SK-N-MC (cell line): ENCODE data around the gene NAGA.

Source experiments
- DNase-seq: peaks from one replicate; pipeline ENCODE4 v3.0.0-alpha.2; 2011; ENCODE audit warnings: low read depth, low spot score
- H3K27ac ChIP-seq: fragments of 200-600 bp; sonication (generic); 2 replicates; pipeline ENCODE4 v1.5.1; 2016; ENCODE audit warnings: mixed run types
- H3K36me3 ChIP-seq: fragments of 200-600 bp; sonication (generic); 2 replicates; pipeline ENCODE4 v1.6.1; 2017; ENCODE audit warnings: antibody characterized with exemption, low read length, mixed read lengths; ENCODE audit not compliant: insufficient read depth
- H3K4me3 ChIP-seq: fragments of 200-600 bp; sonication (generic); 2 replicates; pipeline ENCODE4 v1.5.1; 2016
- H3K9ac ChIP-seq: fragments of 200-600 bp; sonication (generic); 2 replicates; pipeline ENCODE4 v1.8.0; 2017; ENCODE audit warnings: mixed run types, mixed read lengths; ENCODE audit not compliant: insufficient read length
- H3K9me3 ChIP-seq: fragments of 200-600 bp; sonication (generic); 2 replicates; pipeline ENCODE4 v1.6.1; 2017; ENCODE audit warnings: low read depth, mild to moderate bottlenecking, antibody characterized with exemption, low read length, moderate library complexity, mixed read lengths
- EZH2 ChIP-seq: fragments of 200-600 bp; sonication (generic); IDR thresholded peaks from one replicate; pipeline ENCODE4 v1.6.1; 2017; ENCODE audit warnings: antibody characterized with exemption
- FOXP2 ChIP-seq: optimal IDR thresholded peaks from 2 replicates; pipeline ENCODE3; 2011; ENCODE audit warnings: mild to moderate bottlenecking, moderate library complexity; ENCODE audit not compliant: insufficient read depth; ENCODE audit errors: extremely low read length, control extremely low read depth
- POLR2AphosphoS5 ChIP-seq: IDR thresholded peaks from 2 replicates; pipeline ENCODE4 v1.6.1; 2012; ENCODE audit warnings: mild to moderate bottlenecking, low read depth, low read length, borderline replicate concordance

NAGA gene

GRCh38 chr22:42033263-42034181 is 37.1 kb downstream of the NAGA start:
- H3K27ac ChIP-seq, result no peak overlapping the region
- no peak overlapping the region for H3K4me3 ChIP-seq
- DNase-seq, result no peak
- no peaks in the 10 kb centered on the region for H3K36me3 ChIP-seq
- H3K9me3 ChIP-seq, result no peaks in the 10 kb centered on the region
- TF ChIP-seq FOXP2, result no peak
- no peak for TF ChIP-seq POLR2AphosphoS5
- no peak for TF ChIP-seq EZH2
- no peak overlapping the region for H3K9ac ChIP-seq

- no peak for TF ChIP-seq EZH2
- no peak for TF ChIP-seq FOXP2
- no peak for TF ChIP-seq POLR2AphosphoS5
- H3K9me3 ChIP-seq, result no peaks in the 10 kb centered on the region
- no peak for DNase-seq
- H3K9ac ChIP-seq, result no peak overlapping the region
- no peaks in the 10 kb centered on the region for H3K36me3 ChIP-seq
- H3K4me3 ChIP-seq, result no peak overlapping the region
- no peak overlapping the region for H3K27ac ChIP-seq
These were observed 43.9 kb downstream of the NAGA start for GRCh38 chr22:42026705-42027104.

GRCh38 chr22:42025421-42025820 is 45.2 kb downstream of the NAGA start:
- no peak for TF ChIP-seq EZH2
- TF ChIP-seq FOXP2, result no peak
- no peak for TF ChIP-seq POLR2AphosphoS5
- no peak overlapping the region for H3K4me3 ChIP-seq
- H3K36me3 ChIP-seq, result no peaks in the 10 kb centered on the region
- H3K9ac ChIP-seq, result no peak overlapping the region
- no peak for DNase-seq
- H3K27ac ChIP-seq, result no peak overlapping the region
- no peaks in the 10 kb centered on the region for H3K9me3 ChIP-seq

- TF ChIP-seq EZH2 (no peak), FOXP2 (no peak), POLR2AphosphoS5 (no peak)
- Histone ChIP-seq H3K4me3 (no peak overlapping the region), H3K27ac (no peak overlapping the region), H3K9ac (no peak overlapping the region), H3K36me3 (no peaks in the 10 kb centered on the region), H3K9me3 (no peaks in the 10 kb centered on the region)
- DNase-seq, result no peak
These were observed 48.3 kb downstream of the NAGA start for GRCh38 chr22:42022162-42022847.

GRCh38 chr22:42021571-42021970 is 49.0 kb downstream of the NAGA start:
- H3K36me3 ChIP-seq, result no peaks in the 10 kb centered on the region
- no peak overlapping the region for H3K4me3 ChIP-seq
- DNase-seq, result no peak
- no peaks in the 10 kb centered on the region for H3K9me3 ChIP-seq
- no peak for TF ChIP-seq POLR2AphosphoS5
- no peak for TF ChIP-seq FOXP2
- no peak overlapping the region for H3K9ac ChIP-seq
- H3K27ac ChIP-seq, result no peak overlapping the region

- no peak for DNase-seq
- H3K27ac ChIP-seq, result no peak overlapping the region
- no peaks in the 10 kb centered on the region for H3K36me3 ChIP-seq
- no peaks in the 10 kb centered on the region for H3K9me3 ChIP-seq
- H3K4me3 ChIP-seq, result no peak overlapping the region
- no peak for TF ChIP-seq FOXP2
- TF ChIP-seq POLR2AphosphoS5, result no peak
- TF ChIP-seq EZH2, result no peak
- H3K9ac ChIP-seq, result no peak overlapping the region
These were observed 52.4 kb downstream of the NAGA start for GRCh38 chr22:42018224-42018623.

- H3K9ac ChIP-seq, result no peak overlapping the region
- no peak overlapping the region for H3K27ac ChIP-seq
- H3K36me3 ChIP-seq, result no peaks in the 10 kb centered on the region
- H3K9me3 ChIP-seq, result no peaks in the 10 kb centered on the region; the same call in 1 of the 2 replicates
- no peak for DNase-seq
- no peak for TF ChIP-seq FOXP2
- TF ChIP-seq EZH2, result no peak
- no peak for TF ChIP-seq POLR2AphosphoS5
- H3K4me3 ChIP-seq, result no peak overlapping the region
These were observed 54.5 kb downstream of the NAGA start for GRCh38 chr22:42016111-42016510.

GRCh38 chr22:42013385-42013784 is 57.2 kb downstream of the NAGA start:
- Histone ChIP-seq H3K36me3 (no peaks in the 10 kb centered on the region), H3K4me3 (no peak overlapping the region), H3K9me3 (no peaks in the 10 kb centered on the region; the same call in none of the 2 replicates), H3K27ac (no peak overlapping the region), H3K9ac (no peak overlapping the region)
- TF ChIP-seq POLR2AphosphoS5 (no peak), FOXP2 (no peak), EZH2 (no peak)
- DNase-seq, result no peak

GRCh38 chr22:42010778-42011177 is 59.8 kb downstream of the NAGA start:
- Histone ChIP-seq H3K27ac (no peak overlapping the region), H3K4me3 (no peak overlapping the region), H3K9ac (no peak overlapping the region), H3K36me3 (no peaks in the 10 kb centered on the region), H3K9me3 (no peaks in the 10 kb centered on the region; the same call in none of the 2 replicates)
- TF ChIP-seq EZH2 (no peak), POLR2AphosphoS5 (no peak), FOXP2 (no peak)
- no peak for DNase-seq
